ENCODE measurements around the gene LYG1. TPM values are rescaled to one million over a fixed set of nuclear protein-coding genes. Genes with fewer than 3 reads are reported as not detected.

The LYG1 gene
- total RNA-seq, 4 donors from 2014 or later = 0.50 to 0.65 (median 0.57) TPM; not detected in 1

- 74% methylated on average over 4 of the region's 4 CpGs for WGBS
- Histone ChIP-seq H3K4me3 (no peak overlapping the region), H3K27ac (replicated peaks in 1 of 4) (no peak overlapping the region), H3K27me3 (no peaks in the 10 kb centered on the region), H3K36me3 (peaks cover 0 to 10% (median 3%) of the 10 kb centered on the region in 4 donors), H3K4me1 (no peaks in the 10 kb centered on the region), H3K9me3 (no peaks in the 10 kb centered on the region)
- TF ChIP-seq POLR2A (IDR thresholded peaks at IDR 0.05; ENCODE audit: low read depth) (no peak), POLR2AphosphoS5 (IDR thresholded peaks at IDR 0.05) (no peak), CTCF (IDR thresholded peaks at IDR 0.05) (no peak), EP300 (IDR thresholded peaks at IDR 0.05) (no peak)
- no peak for DNase-seq (ENCODE audit: extremely low spot score)
- intact Hi-C loops (cut with DNase I) = no loop called here
Measured at GRCh38 chr2:99261242-99261641, 39.8 kb downstream of the LYG1 start.

- Histone ChIP-seq H3K27ac (replicated peaks in 1 of 4) (no peak overlapping the region), H3K4me1 (no peaks in the 10 kb centered on the region), H3K4me3 (no peak overlapping the region), H3K36me3 (peaks cover 0 to 10% (median 3%) of the 10 kb centered on the region in 4 donors), H3K9me3 (no peaks in the 10 kb centered on the region), H3K27me3 (no peaks in the 10 kb centered on the region)
- DNase-seq (ENCODE audit: extremely low spot score) = no peak
- TF ChIP-seq CTCF (IDR thresholded peaks at IDR 0.05) (no peak), POLR2A (IDR thresholded peaks at IDR 0.05; ENCODE audit: low read depth) (no peak), POLR2AphosphoS5 (IDR thresholded peaks at IDR 0.05) (no peak), EP300 (IDR thresholded peaks at IDR 0.05) (no peak)
- 94% methylated on average over 2 of the region's 2 CpGs for WGBS
- intact Hi-C loops (cut with DNase I) = no loop called here
Measured at GRCh38 chr2:99260184-99260583, 40.8 kb downstream of the LYG1 start.

- 94% methylated on average over 4 of the region's 4 CpGs for WGBS
- H3K27ac ChIP-seq (replicated peaks in 1 of 4) = no peak overlapping the region
- H3K9me3 ChIP-seq = no peaks in the 10 kb centered on the region
- DNase-seq (ENCODE audit: extremely low spot score) = no peak
- H3K27me3 ChIP-seq = no peaks in the 10 kb centered on the region
- TF ChIP-seq CTCF (IDR thresholded peaks at IDR 0.05) = no peak
- intact Hi-C loops (cut with DNase I) = no loop called here
- no peak overlapping the region for H3K4me3 ChIP-seq
- H3K4me1 ChIP-seq = no peaks in the 10 kb centered on the region
- peaks cover 0 to 10% (median 3%) of the 10 kb centered on the region in 4 donors for H3K36me3 ChIP-seq
Measured at GRCh38 chr2:99259465-99259864, 41.5 kb downstream of the LYG1 start.

GRCh38 chr2:99256677-99257076 lies 44.3 kb downstream of the LYG1 start:
- no peaks in the 10 kb centered on the region for H3K4me1 ChIP-seq
- WGBS = 97% methylated on average over 2 of the region's 2 CpGs
- TF ChIP-seq EP300 (IDR thresholded peaks at IDR 0.05) = no peak
- TF ChIP-seq POLR2AphosphoS5 (IDR thresholded peaks at IDR 0.05) = no peak
- no peak for TF ChIP-seq CTCF (IDR thresholded peaks at IDR 0.05)
- TF ChIP-seq POLR2A (IDR thresholded peaks at IDR 0.05; ENCODE audit: low read depth) = no peak
- no peak overlapping the region for H3K27ac ChIP-seq (replicated peaks in 1 of 4)
- H3K27me3 ChIP-seq = no peaks in the 10 kb centered on the region
- H3K4me3 ChIP-seq = no peak overlapping the region
- DNase-seq (ENCODE audit: extremely low spot score) = no peak
- H3K9me3 ChIP-seq = no peaks in the 10 kb centered on the region
- intact Hi-C loops (cut with DNase I) = no loop called here
- H3K36me3 ChIP-seq = no peaks in the 10 kb centered on the region

GRCh38 chr2:99255491-99256318 lies 45.3 kb downstream of the LYG1 start, which contains the start of gene LYG2:
Gene LYG2, minus strand, starts transcription at chr2:99255666. Its CDS starts 1,406 bp downstream, at chr2:99254260.
- H3K4me3 ChIP-seq = no peak within 1 kb of the TSS
- intact Hi-C loops (cut with DNase I) = no loop called here
- 80% methylated on average over 7 of the region's 7 CpGs for WGBS
- H3K4me1 ChIP-seq = no peaks in the 10 kb centered on the region
- DNase-seq (ENCODE audit: extremely low spot score) = no peak
- no peaks in the 10 kb centered on the region for H3K9me3 ChIP-seq
- no peak within 1 kb of the TSS for H3K27ac ChIP-seq (replicated peaks in 1 of 4)
- H3K27me3 ChIP-seq = no peaks in the 10 kb centered on the region
- no peak for TF ChIP-seq EP300 (IDR thresholded peaks at IDR 0.05)
- TF ChIP-seq POLR2A (IDR thresholded peaks at IDR 0.05; ENCODE audit: low read depth) = no peak
- TF ChIP-seq POLR2AphosphoS5 (IDR thresholded peaks at IDR 0.05) = no peak
- TF ChIP-seq CTCF (IDR thresholded peaks at IDR 0.05) = no peak
- no peaks in the 10 kb centered on the region for H3K36me3 ChIP-seq

All from esophagus muscularis mucosa (tissue), 4 donors.